ENCODE data around the gene AJM1. TPM values are rescaled to one million over a fixed set of nuclear protein-coding genes. Genes with fewer than 3 reads are reported as not detected.
A peak's percentile ranks its signal among the peaks of the same experiment; 100 is the strongest.

The AJM1 gene
- total and polyA plus RNA-seq, 2 donors (not counting 1 experiment from before 2014, with no cell fraction given), result 1.7 to 2.9 TPM

GRCh38 chr9:136856541-136857141 lies 14.4 kb downstream of the AJM1 start:
- no peak overlapping the region for H3K9ac ChIP-seq (ENCODE audit: low read length)
- POLR2A ChIA-PET, result no interaction called here

DNA sequence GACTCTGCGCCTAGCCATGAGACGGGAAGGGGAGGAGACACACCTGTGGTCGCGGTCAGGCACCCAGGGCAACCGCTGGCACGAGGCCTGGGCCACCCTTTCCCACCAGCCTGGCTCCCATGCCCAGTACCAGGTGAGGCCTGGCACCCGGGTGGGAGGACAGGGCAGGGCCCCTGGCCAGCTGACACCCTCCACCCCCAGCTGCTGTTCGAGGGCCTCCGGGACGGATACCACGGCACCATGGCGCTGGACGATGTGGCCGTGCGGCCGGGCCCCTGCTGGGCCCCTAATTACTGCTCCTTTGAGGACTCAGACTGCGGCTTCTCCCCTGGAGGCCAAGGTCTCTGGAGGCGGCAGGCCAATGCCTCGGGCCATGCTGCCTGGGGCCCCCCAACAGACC lies 14.9 kb downstream of the AJM1 start:
- TF ChIP-seq, protein P1, sequence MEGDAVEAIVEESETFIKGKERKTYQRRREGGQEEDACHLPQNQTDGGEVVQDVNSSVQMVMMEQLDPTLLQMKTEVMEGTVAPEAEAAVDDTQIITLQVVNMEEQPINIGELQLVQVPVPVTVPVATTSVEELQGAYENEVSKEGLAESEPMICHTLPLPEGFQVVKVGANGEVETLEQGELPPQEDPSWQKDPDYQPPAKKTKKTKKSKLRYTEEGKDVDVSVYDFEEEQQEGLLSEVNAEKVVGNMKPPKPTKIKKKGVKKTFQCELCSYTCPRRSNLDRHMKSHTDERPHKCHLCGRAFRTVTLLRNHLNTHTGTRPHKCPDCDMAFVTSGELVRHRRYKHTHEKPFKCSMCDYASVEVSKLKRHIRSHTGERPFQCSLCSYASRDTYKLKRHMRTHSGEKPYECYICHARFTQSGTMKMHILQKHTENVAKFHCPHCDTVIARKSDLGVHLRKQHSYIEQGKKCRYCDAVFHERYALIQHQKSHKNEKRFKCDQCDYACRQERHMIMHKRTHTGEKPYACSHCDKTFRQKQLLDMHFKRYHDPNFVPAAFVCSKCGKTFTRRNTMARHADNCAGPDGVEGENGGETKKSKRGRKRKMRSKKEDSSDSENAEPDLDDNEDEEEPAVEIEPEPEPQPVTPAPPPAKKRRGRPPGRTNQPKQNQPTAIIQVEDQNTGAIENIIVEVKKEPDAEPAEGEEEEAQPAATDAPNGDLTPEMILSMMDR (IDR thresholded peaks at IDR 0.05), result no peak
- no peak for TF ChIP-seq EZH2 (IDR thresholded peaks at IDR 0.05; ENCODE audit: borderline replicate concordance, insufficient read depth, low read depth, low read length, poor library complexity, severe bottlenecking)
- no peak for ATAC-seq (ENCODE audit: low read depth)
- H3K4me1 ChIP-seq (ENCODE audit: control insufficient read depth in 2 of 2, insufficient read depth in 2 of 2, low read length in 2 of 2), result peaks cover 0 to 5% of the 10 kb centered on the region in 2 donors
- peaks cover 0 to 16% of the 10 kb centered on the region in 2 experiments for H3K36me3 ChIP-seq (replicated peaks in 1 of 2; ENCODE audit: control extremely low read depth in 1 of 2, control insufficient read depth in 1 of 2, extremely low read depth in 1 of 2, insufficient read depth in 2 of 2, low read length in 1 of 2)
- H3K4me1 Mint-ChIP-seq, result peaks cover 4% of the 10 kb centered on the region
- no peak overlapping the region for H3K27ac ChIP-seq (ENCODE audit: low read length in 2 of 2)
- no peaks in the 10 kb centered on the region for H3K9me3 Mint-ChIP-seq (ENCODE audit: insufficient read depth)
- H3K4me3 Mint-ChIP-seq, result no peak overlapping the region
- H3K27me3 Mint-ChIP-seq, result no peaks in the 10 kb centered on the region
- intact Hi-C loops (cut with micrococcal nuclease), result no loop called here
- H3K9me3 ChIP-seq (ENCODE audit: control extremely low read depth in 1 of 3, control insufficient read depth in 2 of 3, insufficient read depth in 1 of 3, low read length in 2 of 3), result no peaks in the 10 kb centered on the region
- H3K27me3 ChIP-seq (replicated peaks in 1 of 4; ENCODE audit: control extremely low read depth in 1 of 4, control insufficient read depth in 3 of 4, insufficient read depth in 4 of 4, low read length in 3 of 4), result no peaks in the 10 kb centered on the region
- ChIA-PET CTCF (no interaction called here), POLR2A (no interaction called here)
- H3K4me3 ChIP-seq (ENCODE audit: control extremely low read depth in 1 of 5, extremely low read depth in 1 of 5, insufficient read depth in 1 of 5, low read depth in 2 of 5, low read length in 4 of 5), result no peak overlapping the region
- no peaks in the 10 kb centered on the region for H3K79me2 ChIP-seq (ENCODE audit: control insufficient read depth, insufficient read depth, low read length)
- 92% methylated on average over 18 of the region's 19 CpGs for WGBS (ENCODE audit: insufficient coverage)
- no peak overlapping the region for H3K27ac Mint-ChIP-seq
- H2AFZ ChIP-seq (ENCODE audit: insufficient read depth, low read depth, low read length, poor library complexity, severe bottlenecking), result no peak overlapping the region
- no peak overlapping the region for H3K9ac ChIP-seq (ENCODE audit: low read length)
- no peak overlapping the region for H3K4me2 ChIP-seq (replicated peaks; ENCODE audit: low read depth, low read length, poor library complexity, severe bottlenecking)
- DNase-seq, result no peak
- peaks cover 11% of the 10 kb centered on the region for H4K20me1 ChIP-seq (ENCODE audit: control insufficient read depth, insufficient read depth, low read length, poor library complexity, severe bottlenecking)

More at GRCh38 chr9:136856541-136857141, 14.4 kb downstream of the AJM1 start:
- ATAC-seq (ENCODE audit: low read depth) (no peak), DNase-seq (peak; percentile 13)
- Mint-ChIP-seq H3K4me3 (no peak overlapping the region), H3K27ac (no peak overlapping the region), H3K4me1 (peaks cover 3% of the 10 kb centered on the region), H3K9me3 (ENCODE audit: insufficient read depth) (no peaks in the 10 kb centered on the region), H3K27me3 (no peaks in the 10 kb centered on the region)
- Histone ChIP-seq H3K27me3 (replicated peaks in 1 of 4; ENCODE audit: control extremely low read depth in 1 of 4, control insufficient read depth in 3 of 4, insufficient read depth in 4 of 4, low read length in 3 of 4) (no peaks in the 10 kb centered on the region), H4K20me1 (ENCODE audit: control insufficient read depth, insufficient read depth, low read length, poor library complexity, severe bottlenecking) (peaks cover 8% of the 10 kb centered on the region), H3K4me2 (replicated peaks; ENCODE audit: low read depth, low read length, poor library complexity, severe bottlenecking) (no peak overlapping the region), H3K4me3 (ENCODE audit: control extremely low read depth in 1 of 5, extremely low read depth in 1 of 5, insufficient read depth in 1 of 5, low read depth in 2 of 5, low read length in 4 of 5) (no peak overlapping the region), H3K27ac (ENCODE audit: low read length in 2 of 2) (no peak overlapping the region), H3K36me3 (replicated peaks in 1 of 2; ENCODE audit: control extremely low read depth in 1 of 2, control insufficient read depth in 1 of 2, extremely low read depth in 1 of 2, insufficient read depth in 2 of 2, low read length in 1 of 2) (peaks cover 0 to 11% of the 10 kb centered on the region in 2 experiments), H2AFZ (ENCODE audit: insufficient read depth, low read depth, low read length, poor library complexity, severe bottlenecking) (no peak overlapping the region), H3K9me3 (ENCODE audit: control extremely low read depth in 1 of 3, control insufficient read depth in 2 of 3, insufficient read depth in 1 of 3, low read length in 2 of 3) (no peaks in the 10 kb centered on the region), H3K4me1 (ENCODE audit: control insufficient read depth in 2 of 2, insufficient read depth in 2 of 2, low read length in 2 of 2) (peaks cover 0 to 5% of the 10 kb centered on the region in 2 donors), H3K79me2 (ENCODE audit: control insufficient read depth, insufficient read depth, low read length) (no peaks in the 10 kb centered on the region)
- 71% methylated on average over 14 of the region's 14 CpGs for WGBS (ENCODE audit: insufficient coverage)
- intact Hi-C loops (cut with micrococcal nuclease), result no loop called here
- CTCF ChIA-PET, result interaction anchor here (1.2 to 1.3 kb wide), 2 partner anchors 14 to 178 kb away, joined by 3 to 7 read pairs; partner anchors contain the start of gene AJM1
- TF ChIP-seq, protein P1 (IDR thresholded peaks at IDR 0.05), result no peak
- no peak for TF ChIP-seq EZH2 (IDR thresholded peaks at IDR 0.05; ENCODE audit: borderline replicate concordance, insufficient read depth, low read depth, low read length, poor library complexity, severe bottlenecking)
